ENCODE results near the gene MIR17HG.

MIR17HG gene

DNA sequence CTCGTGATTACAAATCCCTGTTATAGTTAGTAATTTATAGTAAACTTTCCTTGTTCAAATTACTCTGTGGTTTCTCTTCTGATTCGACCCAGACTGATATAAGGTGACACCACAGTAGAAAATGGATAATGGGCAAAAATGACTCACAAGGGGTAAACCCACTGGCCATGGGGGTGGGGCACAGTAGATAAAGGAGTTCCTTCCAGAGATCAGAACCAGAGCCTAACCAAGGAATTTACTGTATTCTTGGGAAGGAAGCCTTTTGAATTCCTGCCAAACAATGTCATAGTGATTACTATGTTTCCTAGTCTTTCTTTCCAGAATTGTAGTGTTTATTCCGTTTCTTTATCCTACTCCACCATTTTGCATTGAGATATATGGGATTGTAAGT is 21.9 kb downstream of the MIR17HG start:
- no peak for FAIRE-seq

DNA sequence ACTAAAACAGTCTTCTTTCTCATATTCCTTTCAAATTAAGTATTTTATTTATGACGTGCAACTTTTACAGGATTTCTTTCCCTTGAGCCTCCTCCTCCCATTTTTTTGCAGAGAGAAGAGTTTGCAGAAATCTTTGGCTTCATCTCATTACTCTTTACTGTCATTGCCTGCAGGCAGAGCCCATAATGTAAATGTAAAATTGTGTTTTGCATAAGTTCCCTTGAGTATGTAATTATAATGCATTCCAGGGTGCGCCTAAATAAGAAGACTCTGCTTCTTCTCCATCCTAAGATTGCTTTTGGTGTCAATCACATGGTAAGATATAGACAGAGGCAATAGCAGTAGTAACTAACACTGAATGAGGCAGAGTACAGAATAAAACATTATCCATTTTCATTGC is 23.0 kb downstream of the MIR17HG start:
- FAIRE-seq = no peak

DNA sequence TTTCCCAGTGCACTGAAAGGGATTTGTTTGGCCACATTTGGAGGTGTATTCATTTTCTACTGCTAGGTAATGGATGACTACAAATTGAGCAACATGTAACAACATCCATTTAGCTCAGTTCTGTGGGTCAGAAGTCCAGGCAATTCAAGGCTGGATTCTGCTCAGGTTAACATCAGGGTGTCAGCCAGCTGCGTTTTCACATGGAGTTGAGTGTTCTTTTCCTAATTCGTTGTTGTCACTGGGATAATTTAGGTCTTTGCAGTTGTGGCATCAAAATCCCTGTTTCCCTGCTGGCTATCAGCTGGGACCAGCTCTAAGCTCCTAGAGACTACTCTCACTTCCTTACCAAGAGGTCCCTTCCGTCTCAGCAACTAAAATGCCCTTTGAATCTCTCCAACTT is 25.4 kb downstream of the MIR17HG start:
- no peak for FAIRE-seq

DNA sequence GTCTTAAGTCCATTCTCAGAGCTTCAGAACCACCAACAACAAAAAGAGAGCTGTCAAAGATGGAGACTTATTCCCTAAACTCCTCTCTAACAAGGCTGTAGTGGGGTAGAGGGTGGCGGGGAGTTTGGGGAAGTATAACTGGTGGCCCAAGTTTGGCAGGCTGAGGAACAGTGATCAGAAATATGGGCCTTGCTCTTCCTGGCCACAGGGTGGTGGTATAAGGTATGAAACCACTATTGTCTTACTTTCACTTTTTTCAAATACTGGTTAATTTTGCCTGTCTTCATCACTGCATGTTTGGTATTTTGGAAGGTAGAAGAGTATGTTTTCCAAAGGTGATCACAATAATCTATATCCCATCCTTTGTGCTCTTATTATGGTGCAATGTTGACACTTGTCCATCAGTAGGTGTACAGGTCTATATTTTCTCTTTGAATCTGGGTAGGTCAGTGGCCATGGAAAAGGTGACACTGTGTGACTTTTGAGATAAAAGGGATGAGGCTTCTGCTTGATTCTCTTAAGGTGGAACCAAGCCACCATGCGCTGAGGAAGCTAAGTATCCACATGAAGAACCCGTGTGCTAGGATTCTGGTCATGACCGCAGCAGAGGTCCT is 27.7 kb downstream of the MIR17HG start:
- FAIRE-seq = peak; percentile 19

DNA sequence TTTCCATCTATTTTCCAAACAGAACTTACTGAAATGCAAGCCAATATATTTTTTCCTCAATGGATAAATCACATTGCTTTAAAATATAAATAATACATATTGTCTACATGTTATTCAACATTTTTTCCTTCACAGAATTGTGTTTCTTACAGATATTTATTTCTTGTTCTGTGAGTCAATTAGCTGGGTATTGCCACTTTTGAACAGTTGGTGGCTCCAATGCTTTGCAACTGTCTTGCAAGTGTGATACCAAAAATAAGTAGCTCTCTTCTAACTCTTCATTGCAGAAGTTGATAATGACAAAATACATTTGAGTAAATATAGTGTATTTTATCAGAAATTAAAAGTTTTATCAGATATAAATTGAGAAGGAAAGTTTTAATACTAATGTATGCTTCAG is 33.9 kb downstream of the MIR17HG start:
- peak; percentile 68 for FAIRE-seq

DNA sequence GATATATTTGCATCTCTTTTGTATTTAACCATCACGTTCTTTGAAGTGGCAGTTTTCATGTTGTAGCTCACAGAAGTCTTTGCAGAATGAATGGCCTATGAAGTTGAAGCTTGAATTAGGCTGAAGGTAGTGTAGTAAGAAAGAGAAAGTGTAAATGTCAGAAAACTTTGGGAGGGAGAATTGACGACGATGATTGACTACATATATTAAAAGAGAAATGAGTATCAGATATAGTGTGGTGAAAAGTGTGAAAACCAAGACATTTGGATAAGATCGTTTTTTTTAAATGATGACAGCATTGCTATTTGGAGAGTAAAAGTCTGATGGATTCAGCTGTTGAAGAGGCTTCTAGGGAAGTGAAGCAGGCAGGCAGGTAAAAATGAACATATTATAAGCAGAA is 36.3 kb downstream of the MIR17HG start:
- FAIRE-seq = no peak

DNA sequence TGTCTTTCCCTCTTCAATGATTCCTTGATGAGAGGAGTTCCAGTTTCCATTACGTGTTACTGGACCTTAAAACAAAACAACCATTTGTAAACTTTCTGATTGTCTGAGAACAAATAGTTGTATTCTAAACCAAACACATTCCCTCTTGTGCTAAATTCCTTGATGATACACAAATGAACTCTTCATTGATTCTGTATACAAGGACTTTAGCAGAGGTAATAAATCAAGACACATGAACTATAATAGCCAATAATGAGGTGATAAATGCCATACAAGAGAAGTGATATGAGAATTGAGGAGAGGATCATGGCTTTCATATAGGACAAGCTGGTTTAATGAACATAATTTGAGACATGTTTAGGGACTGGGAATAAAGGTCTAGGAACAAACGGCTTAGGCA is 37.4 kb downstream of the MIR17HG start:
- FAIRE-seq = no peak

DNA sequence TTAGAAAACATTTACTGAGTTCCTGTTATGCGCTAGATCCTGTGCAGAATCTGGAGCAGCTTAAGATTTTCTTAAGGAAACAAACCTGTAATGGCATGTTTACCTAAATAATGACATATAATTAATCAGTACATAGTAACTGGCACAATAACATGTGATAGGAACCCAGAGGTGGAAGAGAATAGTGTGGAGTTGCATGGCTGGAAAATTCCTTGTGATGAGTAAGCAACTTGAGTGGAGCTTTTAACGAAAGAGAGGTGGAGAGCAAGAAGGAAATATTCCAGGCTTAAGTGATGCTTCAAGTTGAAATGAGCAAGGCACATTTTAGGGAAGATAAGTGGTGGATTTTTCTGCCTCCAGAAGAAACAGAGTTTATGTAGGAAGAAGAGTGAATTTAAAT is 41.7 kb downstream of the MIR17HG start:
- FAIRE-seq = no peak

DNA sequence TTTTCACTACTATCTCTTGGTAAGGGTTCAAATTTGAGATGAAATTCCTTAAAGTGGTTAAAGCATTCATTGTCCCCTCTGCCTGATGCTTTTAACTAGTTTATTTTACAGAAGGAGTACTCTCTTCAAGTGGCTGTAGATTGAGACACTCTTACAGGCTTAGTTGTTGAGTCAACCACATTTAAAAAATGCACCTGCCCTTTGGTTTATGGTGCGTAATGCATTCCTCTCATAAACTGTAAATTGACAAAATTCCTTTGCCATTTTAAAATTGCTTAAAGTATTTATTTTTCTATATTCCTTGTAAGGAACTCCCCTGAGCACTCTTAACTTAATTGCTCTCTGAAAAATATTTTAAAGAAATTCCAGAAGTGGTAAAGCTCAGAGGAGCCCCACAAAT is 50.1 kb downstream of the MIR17HG start:
- FAIRE-seq = no peak

DNA sequence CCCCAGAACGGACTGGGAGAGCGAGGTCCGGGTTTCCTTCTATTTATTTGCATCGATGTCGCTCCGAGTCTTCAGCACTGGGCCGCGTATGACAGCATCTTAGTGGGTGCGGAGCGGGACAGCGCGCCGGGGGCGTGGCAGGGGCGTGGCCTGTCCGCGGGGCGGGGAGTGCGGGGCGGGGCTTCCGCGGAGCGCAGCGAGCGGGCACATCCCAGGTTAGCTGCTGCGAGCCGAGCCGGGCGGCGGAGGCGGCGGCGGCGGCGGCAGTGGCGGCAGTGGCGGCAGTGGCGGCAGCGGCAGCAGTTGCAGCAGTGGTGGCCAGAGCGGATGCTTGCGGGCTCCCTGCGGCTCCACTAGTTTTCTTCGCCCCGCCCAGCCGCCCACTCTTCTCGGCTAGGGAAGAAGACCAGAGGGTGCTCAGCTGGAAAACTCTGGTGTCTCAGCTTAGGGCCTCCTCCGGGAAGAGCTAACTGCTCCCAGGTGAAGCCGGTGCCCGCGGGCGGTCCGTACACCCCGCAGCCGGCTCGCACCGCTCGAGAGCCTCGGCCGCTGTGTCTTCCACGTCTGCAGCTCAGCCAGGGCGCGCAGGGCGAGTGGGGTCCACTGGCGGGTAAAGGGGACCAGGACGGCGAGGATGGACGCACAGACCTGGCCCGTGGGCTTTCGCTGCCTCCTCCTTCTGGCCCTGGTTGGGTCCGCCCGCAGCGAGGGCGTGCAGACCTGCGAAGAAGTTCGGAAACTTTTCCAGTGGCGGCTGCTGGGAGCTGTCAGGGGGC is 51.1 kb downstream of the MIR17HG start, which contains the start of gene GPC5:
Gene GPC5 (plus strand): TSS at position 209 of the 776 bp plus-strand sequence.
- no peak for FAIRE-seq

DNA sequence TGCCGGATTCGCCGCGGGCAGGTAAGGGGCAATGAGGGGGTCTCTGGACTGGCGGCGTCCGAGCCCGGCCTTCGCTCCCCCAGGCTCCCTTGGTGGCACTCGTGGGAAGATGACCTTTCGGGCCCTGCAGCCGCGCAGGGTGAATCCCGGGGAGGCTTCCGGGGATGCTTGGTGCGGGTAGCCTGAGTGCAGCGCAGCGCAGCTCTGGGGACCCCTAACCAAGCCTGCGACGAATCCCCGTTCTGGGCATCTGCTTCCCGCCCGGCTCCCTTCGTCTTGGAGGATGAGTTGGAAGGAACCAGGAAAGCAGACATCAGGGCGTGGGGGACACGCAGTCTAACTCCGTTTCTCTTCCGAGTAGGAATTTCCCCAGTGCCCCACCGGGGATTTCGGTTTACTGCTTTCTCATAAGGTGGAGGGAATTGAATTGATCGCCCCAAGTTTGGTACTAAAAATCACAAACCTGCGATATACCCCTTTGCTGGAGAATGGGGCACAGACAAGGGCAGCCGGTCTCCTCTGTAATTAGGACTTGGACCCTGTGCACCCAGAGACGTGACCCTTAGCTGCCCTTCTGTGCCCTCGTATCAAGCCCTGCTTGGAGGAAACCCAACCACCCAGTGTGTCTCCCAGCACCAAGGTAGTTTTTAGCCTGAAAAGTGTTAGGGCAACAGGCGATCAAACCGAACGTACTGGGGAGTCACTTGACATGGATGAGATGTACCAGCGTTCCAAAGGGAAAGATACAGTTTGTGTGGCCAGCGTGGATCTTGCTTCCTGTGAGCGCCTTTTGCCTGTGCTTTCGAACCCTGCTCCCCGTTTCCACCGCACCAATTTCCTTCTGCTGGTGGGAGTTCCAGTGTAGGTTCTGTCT is 51.9 kb downstream of the MIR17HG start:
- no peak for FAIRE-seq

DNA sequence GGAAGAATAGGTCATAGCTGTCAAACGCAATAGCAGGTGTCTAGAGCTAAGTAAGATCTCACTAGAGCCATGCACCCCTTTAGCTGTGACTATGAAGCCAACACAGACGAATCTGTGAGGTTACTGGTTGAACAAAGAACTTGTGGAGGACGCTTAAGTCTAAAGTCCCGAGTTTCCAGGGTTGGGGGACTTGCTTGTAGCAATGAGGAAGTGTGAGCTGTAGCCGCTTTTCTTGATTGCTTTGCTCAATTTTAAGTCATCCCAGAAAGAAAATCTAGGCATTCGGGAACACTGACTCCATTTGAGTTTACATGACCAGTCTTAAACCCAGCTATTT is 52.5 kb downstream of the MIR17HG start:
- no peak for FAIRE-seq

DNA sequence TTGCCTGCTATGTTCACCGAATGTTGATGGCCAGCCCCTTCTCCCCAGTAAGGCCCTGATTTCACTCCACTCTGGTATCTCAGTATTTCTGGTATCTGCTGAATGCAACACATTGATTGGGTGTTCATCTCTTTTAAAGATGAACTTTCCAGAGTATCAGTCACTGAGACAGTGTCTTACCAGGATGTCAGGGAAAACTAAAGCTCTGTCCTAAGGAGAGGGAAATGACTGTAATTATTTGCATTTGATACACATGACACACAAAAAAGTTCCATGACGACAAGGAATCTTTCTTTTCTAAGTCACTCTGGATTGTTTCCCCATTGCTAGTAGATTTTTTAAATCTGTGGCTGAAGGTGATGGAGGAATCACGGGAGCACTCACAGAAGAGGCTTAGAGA is 53.2 kb downstream of the MIR17HG start:
- FAIRE-seq = no peak

DNA sequence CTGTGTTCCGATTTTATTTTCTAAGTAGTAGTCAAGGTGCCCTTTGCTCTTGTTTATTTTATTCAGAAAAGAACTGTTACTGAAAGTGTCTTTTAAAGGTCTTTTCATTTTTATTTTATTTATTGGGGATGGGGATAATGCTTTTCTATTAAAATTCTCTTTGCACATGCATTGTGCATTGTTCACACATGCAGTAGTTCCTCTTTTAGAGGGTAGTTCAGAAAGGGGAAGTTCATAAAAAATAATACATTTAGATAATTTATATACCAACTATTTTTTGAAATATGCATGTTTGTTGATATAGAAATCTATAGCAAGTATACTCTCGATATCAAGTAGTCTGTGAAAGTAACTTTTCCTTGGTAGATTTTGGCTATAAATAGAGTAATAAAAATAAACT is 54.4 kb downstream of the MIR17HG start:
- FAIRE-seq = no peak
